ENCODE measurements around the gene ALPG.

GRCh38 chr2:232436381-232437194, 29.9 kb downstream of the ALPG start:
- TF ChIP-seq, protein P1, sequence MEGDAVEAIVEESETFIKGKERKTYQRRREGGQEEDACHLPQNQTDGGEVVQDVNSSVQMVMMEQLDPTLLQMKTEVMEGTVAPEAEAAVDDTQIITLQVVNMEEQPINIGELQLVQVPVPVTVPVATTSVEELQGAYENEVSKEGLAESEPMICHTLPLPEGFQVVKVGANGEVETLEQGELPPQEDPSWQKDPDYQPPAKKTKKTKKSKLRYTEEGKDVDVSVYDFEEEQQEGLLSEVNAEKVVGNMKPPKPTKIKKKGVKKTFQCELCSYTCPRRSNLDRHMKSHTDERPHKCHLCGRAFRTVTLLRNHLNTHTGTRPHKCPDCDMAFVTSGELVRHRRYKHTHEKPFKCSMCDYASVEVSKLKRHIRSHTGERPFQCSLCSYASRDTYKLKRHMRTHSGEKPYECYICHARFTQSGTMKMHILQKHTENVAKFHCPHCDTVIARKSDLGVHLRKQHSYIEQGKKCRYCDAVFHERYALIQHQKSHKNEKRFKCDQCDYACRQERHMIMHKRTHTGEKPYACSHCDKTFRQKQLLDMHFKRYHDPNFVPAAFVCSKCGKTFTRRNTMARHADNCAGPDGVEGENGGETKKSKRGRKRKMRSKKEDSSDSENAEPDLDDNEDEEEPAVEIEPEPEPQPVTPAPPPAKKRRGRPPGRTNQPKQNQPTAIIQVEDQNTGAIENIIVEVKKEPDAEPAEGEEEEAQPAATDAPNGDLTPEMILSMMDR (optimal IDR thresholded peaks at IDR 0.05 in 1 of 3, IDR thresholded peaks at IDR 0.05 in 1 of 3, conservative IDR thresholded peaks at IDR 0.05 in 1 of 3; ENCODE audit: extremely low read depth in 1 of 3, insufficient read depth in 2 of 3, low read length in 3 of 3): no peak
- no peak for TF ChIP-seq EZH2 (IDR thresholded peaks at IDR 0.05; ENCODE audit: low read length)
